Activated CD4-positive, alpha-beta T cell treated with anti-CD3 and anti-CD28 coated beads for 24 hours (primary cell): ENCODE data around the gene LMTK3.
"Not testable (repeated sequence)": the region's sequence is repeated elsewhere in the genome, so short reads cannot be mapped to it uniquely, and the experiment has no call there.

Source experiments
- DNase-seq, 2 donors: peaks; one replicate each; pipeline ENCODE4 v3.0.0-alpha.2; 2020; ENCODE audit warnings: low read depth in 2 of 2

Gene LMTK3

GRCh38 chr19:48488478-48488877 lies 23.2 kb downstream of the LMTK3 start:
- not testable (repeated sequence) for DNase-seq

GRCh38 chr19:48487948-48488347 lies 23.7 kb downstream of the LMTK3 start:
- DNase-seq = no peak

- no peak for DNase-seq
These were observed 24.1 kb downstream of the LMTK3 start for GRCh38 chr19:48487544-48487943.

- not testable (repeated sequence) for DNase-seq
These were observed 24.9 kb downstream of the LMTK3 start for GRCh38 chr19:48486706-48487105.

- DNase-seq = no peak
These were observed 26.6 kb downstream of the LMTK3 start for GRCh38 chr19:48484931-48485612.

- no peak for DNase-seq
These were observed 27.3 kb downstream of the LMTK3 start for GRCh38 chr19:48484247-48484893.

- no peak for DNase-seq
These were observed 28.3 kb downstream of the LMTK3 start for GRCh38 chr19:48483301-48483700.

- DNase-seq = no peak
These were observed 29.6 kb downstream of the LMTK3 start for GRCh38 chr19:48481846-48482639.

- DNase-seq = peak in 1 of 2 donors; percentile 40
These were observed 30.8 kb downstream of the LMTK3 start for GRCh38 chr19:48480558-48481500.

- DNase-seq = peak in 1 of 2 donors; percentile 17
These were observed 31.5 kb downstream of the LMTK3 start for GRCh38 chr19:48480183-48480557.

- DNase-seq = no peak
These were observed 31.9 kb downstream of the LMTK3 start for GRCh38 chr19:48479686-48480085.

GRCh38 chr19:48478339-48479256 lies 33.0 kb downstream of the LMTK3 start:
- no peak for DNase-seq

- no peak for DNase-seq
These were observed 33.8 kb downstream of the LMTK3 start for GRCh38 chr19:48477698-48478338.

- DNase-seq = no peak
These were observed 34.5 kb downstream of the LMTK3 start for GRCh38 chr19:48477067-48477685.

- DNase-seq = no peak
These were observed 35.5 kb downstream of the LMTK3 start for GRCh38 chr19:48476176-48476575.

- no peak for DNase-seq
These were observed 36.1 kb downstream of the LMTK3 start for GRCh38 chr19:48475369-48476068.

GRCh38 chr19:48474084-48474592 lies 37.5 kb downstream of the LMTK3 start:
- no peak for DNase-seq

GRCh38 chr19:48473161-48473966 lies 38.3 kb downstream of the LMTK3 start:
- no peak for DNase-seq
